A549 (cell line): ENCODE measurements around the gene TCTN3.

Experiments
- CTCF ChIP-seq: fragments of >200 bp; sonication (Bioruptor Twin); formaldehyde crosslinking; IDR thresholded peaks from 3 replicates; pipeline ENCODE4 v1.5.1; 2016
- ELK1 ChIP-seq: fragments of 150-350 bp; IDR thresholded peaks from 2 replicates; pipeline ENCODE4 v1.6.1; 2014; ENCODE audit warnings: low read depth, mild to moderate bottlenecking, low read length
- ESRRA ChIP-seq: fragments of 150-350 bp; IDR thresholded peaks from 2 replicates; pipeline ENCODE4 v1.6.1; 2014; ENCODE audit warnings: mild to moderate bottlenecking, low read length, borderline replicate concordance
- GATA3 ChIP-seq: IDR thresholded peaks from 2 replicates; pipeline ENCODE4 v1.6.1; 2012; ENCODE audit warnings: borderline replicate concordance
- HDAC2 ChIP-seq: fragments of 200-600 bp; sonication (generic); IDR thresholded peaks from 2 replicates; pipeline ENCODE4 v1.6.1; 2016
- MAX ChIP-seq: IDR thresholded peaks from 2 replicates; pipeline ENCODE4 v1.6.1; 2012
- MAZ ChIP-seq: fragments of 150-350 bp; IDR thresholded peaks from 2 replicates; pipeline ENCODE4 v1.6.1; 2014; ENCODE audit warnings: antibody characterized with exemption, low read depth, low read length, borderline replicate concordance
- MYC ChIP-seq: IDR thresholded peaks from 2 replicates; pipeline ENCODE4 v1.6.1; 2012; ENCODE audit warnings: mild to moderate bottlenecking, inconsistent platforms, low read length, improper control_type of control experiment, borderline replicate concordance
- POLR2A ChIP-seq: IDR thresholded peaks from 2 replicates; pipeline ENCODE4 v1.6.1; 2012; ENCODE audit warnings: mild to moderate bottlenecking, low read length
- REST ChIP-seq: fragments of 200-600 bp; sonication (generic); IDR thresholded peaks from 2 replicates; pipeline ENCODE4 v1.6.1; 2016; ENCODE audit warnings: antibody characterized with exemption, mild to moderate bottlenecking, moderate library complexity
- RFX5 ChIP-seq: fragments of 450-650 bp; IDR thresholded peaks from 2 replicates; pipeline ENCODE4 v1.7.1; 2014; ENCODE audit warnings: antibody characterized with exemption, mild to moderate bottlenecking, moderate library complexity
- SMC3 ChIP-seq: fragments of >200 bp; sonication (Bioruptor Twin); formaldehyde crosslinking; IDR thresholded peaks from 3 replicates; pipeline ENCODE4 v1.6.1; 2018; ENCODE audit warnings: inconsistent platforms
- TFCP2L1 ChIP-seq: fragments of 250-450 bp; sonication (Bioruptor Pico); IDR thresholded peaks from 2 replicates; pipeline ENCODE4 v1.5.0; 2021; ENCODE audit warnings: mild to moderate bottlenecking
- ZNF302 ChIP-seq: fragments of 250-450 bp; sonication (Bioruptor Pico); IDR thresholded peaks from 2 replicates; pipeline ENCODE4 v1.9.0; 2021; ENCODE audit warnings: inconsistent platforms, mild to moderate bottlenecking, moderate library complexity

GRCh38 chr10:95742962-95743535 is 49.3 kb upstream of the TCTN3 start:
- TF ChIP-seq CTCF: no peak
- TF ChIP-seq POLR2A: no peak
- no peak for TF ChIP-seq ZNF302 (CRISPR knock-in tag)
- no peak for TF ChIP-seq MYC
- no peak for TF ChIP-seq RFX5
- no peak for TF ChIP-seq GATA3
- no peak for TF ChIP-seq HDAC2
- no peak for TF ChIP-seq MAZ
- TF ChIP-seq ELK1: no peak
- no peak for TF ChIP-seq SMC3
- no peak for TF ChIP-seq REST
- TF ChIP-seq ESRRA: no peak
- TF ChIP-seq MAX: no peak
- no peak for TF ChIP-seq TFCP2L1 (CRISPR knock-in tag)
